Neural cell (in vitro differentiated cells): ENCODE results near the gene TTC23L. TPM values are rescaled to one million over a fixed set of nuclear protein-coding genes. Genes with fewer than 3 reads are reported as not detected.

Experiments used
- H2AFZ ChIP-seq: fragments of 200-600, 300-800 bp; sonication (generic), shearing (Covaris generic); 2 replicates; pipeline ENCODE4 v1.6.0; 2014; ENCODE audit warnings: low read depth, mild to moderate bottlenecking, antibody characterized with exemption, low read length, moderate library complexity
- H3F3A ChIP-seq: fragments of 200-600 bp; shearing (Covaris generic); 2 replicates; pipeline ENCODE4 v1.6.1; 2016; ENCODE audit warnings: mild to moderate bottlenecking, moderate library complexity, mixed read lengths, antibody characterized with exemption, low read length; ENCODE audit not compliant: insufficient read depth, poor library complexity, severe bottlenecking
- H3K27ac ChIP-seq: fragments of 200-600, 300-800 bp; sonication (generic), shearing (Covaris generic); 2 replicates; pipeline ENCODE4 v1.5.1; 2014; ENCODE audit warnings: mild to moderate bottlenecking, low read length, moderate library complexity
- H3K27me3 ChIP-seq: fragments of 300-800, 200-600 bp; sonication (generic), shearing (Covaris generic); 2 replicates; pipeline ENCODE4 v1.6.0; 2014; ENCODE audit warnings: mild to moderate bottlenecking, low read depth, low read length, moderate library complexity; ENCODE audit not compliant: insufficient read depth
- H3K36me3 ChIP-seq: fragments of 300-800, 200-600 bp; sonication (generic), shearing (Covaris generic); 2 replicates; pipeline ENCODE4 v1.5.1; 2014; ENCODE audit warnings: mild to moderate bottlenecking, antibody characterized with exemption, low read length, moderate library complexity; ENCODE audit not compliant: insufficient read depth
- H3K4me2 ChIP-seq: fragments of 300-800, 200-600 bp; sonication (generic), shearing (Covaris generic); 2 replicates; pipeline ENCODE4 v1.6.0; 2014; ENCODE audit warnings: mild to moderate bottlenecking, low read length
- H3K4me3 ChIP-seq: fragments of 300-800, 200-600 bp; sonication (generic), shearing (Covaris generic); 2 replicates; pipeline ENCODE4 v1.5.1; 2014; ENCODE audit warnings: mild to moderate bottlenecking, low read length, moderate library complexity
- H3K79me2 ChIP-seq: fragments of 200-600 bp; shearing (Covaris generic); replicated peaks from 2 replicates; pipeline ENCODE4 v1.6.0; 2014; ENCODE audit warnings: mild to moderate bottlenecking, low read length, moderate library complexity; ENCODE audit not compliant: insufficient read depth
- H3K9ac ChIP-seq: fragments of 300-800, 200-600 bp; sonication (generic), shearing (Covaris generic); 2 replicates; pipeline ENCODE4 v1.6.1; 2016; ENCODE audit warnings: mild to moderate bottlenecking, low read length, mixed read lengths
- H3K9me2 ChIP-seq: fragments of 200-600 bp; shearing (Covaris generic); 2 replicates; pipeline ENCODE4 v1.6.1; 2016; ENCODE audit warnings: mild to moderate bottlenecking, low read length, mixed read lengths; ENCODE audit not compliant: insufficient read depth
- H3K9me3 ChIP-seq: fragments of 200-600, 300-800 bp; sonication (generic), shearing (Covaris generic); 2 replicates; pipeline ENCODE4 v1.6.1; 2016; ENCODE audit warnings: mild to moderate bottlenecking, mixed run types, low read length, moderate library complexity, mixed read lengths
- H4K20me1 ChIP-seq: fragments of 200-600 bp; shearing (Covaris generic); 2 replicates; pipeline ENCODE4 v1.6.1; 2016; ENCODE audit warnings: mild to moderate bottlenecking, mixed run types; ENCODE audit not compliant: insufficient read depth
- EP300 ChIP-seq: fragments of 450-650 bp; conservative IDR thresholded peaks from 2 replicates; pipeline ENCODE4 v1.6.1; 2014; ENCODE audit warnings: antibody characterized with exemption, mild to moderate bottlenecking, moderate library complexity; ENCODE audit not compliant: poor library complexity, severe bottlenecking
- EZH2 ChIP-seq: fragments of 200-600, 300-800 bp; shearing (Covaris generic), sonication (generic); IDR thresholded peaks from 2 replicates; pipeline ENCODE4 v1.6.1; 2014; ENCODE audit warnings: antibody characterized with exemption, low read length, borderline replicate concordance, mild to moderate bottlenecking; ENCODE audit not compliant: insufficient read depth, poor library complexity, severe bottlenecking
- MXI1 ChIP-seq: fragments of 450-650 bp; conservative IDR thresholded peaks from 2 replicates; pipeline ENCODE4 v1.6.1; 2014; ENCODE audit warnings: antibody characterized with exemption, mild to moderate bottlenecking; ENCODE audit not compliant: poor library complexity, severe bottlenecking
- POLR2AphosphoS5 ChIP-seq: IDR thresholded peaks from 2 replicates; pipeline ENCODE4 v1.6.1; 2012
- RAD21 ChIP-seq: fragments of 450-650 bp; conservative IDR thresholded peaks from 2 replicates; pipeline ENCODE4 v1.6.1; 2014; ENCODE audit warnings: antibody characterized with exemption, mild to moderate bottlenecking, moderate library complexity
- SMC3 ChIP-seq: fragments of 450-650 bp; conservative IDR thresholded peaks from 2 replicates; pipeline ENCODE4 v1.6.1; 2014; ENCODE audit warnings: antibody characterized with exemption, mild to moderate bottlenecking, moderate library complexity; ENCODE audit not compliant: poor library complexity
- TAF1 ChIP-seq: IDR thresholded peaks from 2 replicates; pipeline ENCODE4 v1.6.1; 2012; ENCODE audit warnings: low read depth
- polyA plus RNA-seq: library from polyadenylated mRNA; depleted of rRNA; stranded (reverse); fragments of >200 nt; gene quantifications from 2 replicates; pipeline ENCODE4 v1.2.3, GENCODE V29; 2014
- TF ChIP-seq, protein P1 (sequence below): fragments of 450-650 bp; IDR thresholded peaks from 2 replicates; pipeline ENCODE4 v1.5.1; 2014; ENCODE audit warnings: antibody characterized with exemption, mild to moderate bottlenecking, moderate library complexity; ENCODE audit not compliant: poor library complexity, severe bottlenecking
- TF ChIP-seq, protein P2 (sequence below): IDR thresholded peaks from 2 replicates; pipeline ENCODE4 v1.6.1; 2012; ENCODE audit warnings: borderline replicate concordance

The TTC23L gene
- polyA plus RNA-seq, 1 donor from 2014 or later: 8.3 TPM

DNA sequence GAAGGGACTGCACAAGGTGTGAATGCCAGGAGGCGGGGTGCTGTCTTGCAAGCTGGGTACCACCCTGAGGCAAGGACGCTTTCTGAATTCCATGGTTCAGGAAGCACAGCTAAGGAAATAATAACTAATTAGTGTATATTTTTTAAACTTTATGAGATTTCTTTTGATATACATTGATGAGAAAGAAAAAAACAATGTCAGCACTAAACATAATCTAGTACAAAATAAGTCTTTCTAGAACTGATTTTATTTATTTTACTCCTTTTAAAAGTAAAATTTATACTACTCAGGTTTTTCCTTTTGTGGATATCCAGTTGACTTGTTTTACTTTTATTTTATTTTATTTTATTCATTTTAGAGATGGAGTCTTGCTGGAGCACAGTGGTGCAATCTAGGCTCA lies 94.0 kb downstream of the TTC23L start:
- H3K9me2 ChIP-seq: no peaks in the 10 kb centered on the region
- no peak for TF ChIP-seq SMC3
- TF ChIP-seq, protein P1, sequence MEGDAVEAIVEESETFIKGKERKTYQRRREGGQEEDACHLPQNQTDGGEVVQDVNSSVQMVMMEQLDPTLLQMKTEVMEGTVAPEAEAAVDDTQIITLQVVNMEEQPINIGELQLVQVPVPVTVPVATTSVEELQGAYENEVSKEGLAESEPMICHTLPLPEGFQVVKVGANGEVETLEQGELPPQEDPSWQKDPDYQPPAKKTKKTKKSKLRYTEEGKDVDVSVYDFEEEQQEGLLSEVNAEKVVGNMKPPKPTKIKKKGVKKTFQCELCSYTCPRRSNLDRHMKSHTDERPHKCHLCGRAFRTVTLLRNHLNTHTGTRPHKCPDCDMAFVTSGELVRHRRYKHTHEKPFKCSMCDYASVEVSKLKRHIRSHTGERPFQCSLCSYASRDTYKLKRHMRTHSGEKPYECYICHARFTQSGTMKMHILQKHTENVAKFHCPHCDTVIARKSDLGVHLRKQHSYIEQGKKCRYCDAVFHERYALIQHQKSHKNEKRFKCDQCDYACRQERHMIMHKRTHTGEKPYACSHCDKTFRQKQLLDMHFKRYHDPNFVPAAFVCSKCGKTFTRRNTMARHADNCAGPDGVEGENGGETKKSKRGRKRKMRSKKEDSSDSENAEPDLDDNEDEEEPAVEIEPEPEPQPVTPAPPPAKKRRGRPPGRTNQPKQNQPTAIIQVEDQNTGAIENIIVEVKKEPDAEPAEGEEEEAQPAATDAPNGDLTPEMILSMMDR: no peak
- no peak for TF ChIP-seq EZH2
- TF ChIP-seq MXI1: no peak
- no peak for TF ChIP-seq EP300
- TF ChIP-seq, protein P2, sequence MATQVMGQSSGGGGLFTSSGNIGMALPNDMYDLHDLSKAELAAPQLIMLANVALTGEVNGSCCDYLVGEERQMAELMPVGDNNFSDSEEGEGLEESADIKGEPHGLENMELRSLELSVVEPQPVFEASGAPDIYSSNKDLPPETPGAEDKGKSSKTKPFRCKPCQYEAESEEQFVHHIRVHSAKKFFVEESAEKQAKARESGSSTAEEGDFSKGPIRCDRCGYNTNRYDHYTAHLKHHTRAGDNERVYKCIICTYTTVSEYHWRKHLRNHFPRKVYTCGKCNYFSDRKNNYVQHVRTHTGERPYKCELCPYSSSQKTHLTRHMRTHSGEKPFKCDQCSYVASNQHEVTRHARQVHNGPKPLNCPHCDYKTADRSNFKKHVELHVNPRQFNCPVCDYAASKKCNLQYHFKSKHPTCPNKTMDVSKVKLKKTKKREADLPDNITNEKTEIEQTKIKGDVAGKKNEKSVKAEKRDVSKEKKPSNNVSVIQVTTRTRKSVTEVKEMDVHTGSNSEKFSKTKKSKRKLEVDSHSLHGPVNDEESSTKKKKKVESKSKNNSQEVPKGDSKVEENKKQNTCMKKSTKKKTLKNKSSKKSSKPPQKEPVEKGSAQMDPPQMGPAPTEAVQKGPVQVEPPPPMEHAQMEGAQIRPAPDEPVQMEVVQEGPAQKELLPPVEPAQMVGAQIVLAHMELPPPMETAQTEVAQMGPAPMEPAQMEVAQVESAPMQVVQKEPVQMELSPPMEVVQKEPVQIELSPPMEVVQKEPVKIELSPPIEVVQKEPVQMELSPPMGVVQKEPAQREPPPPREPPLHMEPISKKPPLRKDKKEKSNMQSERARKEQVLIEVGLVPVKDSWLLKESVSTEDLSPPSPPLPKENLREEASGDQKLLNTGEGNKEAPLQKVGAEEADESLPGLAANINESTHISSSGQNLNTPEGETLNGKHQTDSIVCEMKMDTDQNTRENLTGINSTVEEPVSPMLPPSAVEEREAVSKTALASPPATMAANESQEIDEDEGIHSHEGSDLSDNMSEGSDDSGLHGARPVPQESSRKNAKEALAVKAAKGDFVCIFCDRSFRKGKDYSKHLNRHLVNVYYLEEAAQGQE: no peak
- TF ChIP-seq TAF1: no peak
- TF ChIP-seq RAD21: no peak
- TF ChIP-seq POLR2AphosphoS5: no peak
- no peak overlapping the region for H3K4me2 ChIP-seq
- H3K79me2 ChIP-seq: peaks cover 29% of the 10 kb centered on the region
- no peak overlapping the region for H3K27ac ChIP-seq
- H3K4me3 ChIP-seq: no peak overlapping the region
- H3F3A ChIP-seq: peaks cover 5% of the 10 kb centered on the region
- H3K9me3 ChIP-seq: no peaks in the 10 kb centered on the region
- no peak overlapping the region for H3K9ac ChIP-seq
- H3K27me3 ChIP-seq: no peaks in the 10 kb centered on the region
- peaks cover 5% of the 10 kb centered on the region for H3K36me3 ChIP-seq
- H4K20me1 ChIP-seq: no peaks in the 10 kb centered on the region
- H2AFZ ChIP-seq: no peak overlapping the region

DNA sequence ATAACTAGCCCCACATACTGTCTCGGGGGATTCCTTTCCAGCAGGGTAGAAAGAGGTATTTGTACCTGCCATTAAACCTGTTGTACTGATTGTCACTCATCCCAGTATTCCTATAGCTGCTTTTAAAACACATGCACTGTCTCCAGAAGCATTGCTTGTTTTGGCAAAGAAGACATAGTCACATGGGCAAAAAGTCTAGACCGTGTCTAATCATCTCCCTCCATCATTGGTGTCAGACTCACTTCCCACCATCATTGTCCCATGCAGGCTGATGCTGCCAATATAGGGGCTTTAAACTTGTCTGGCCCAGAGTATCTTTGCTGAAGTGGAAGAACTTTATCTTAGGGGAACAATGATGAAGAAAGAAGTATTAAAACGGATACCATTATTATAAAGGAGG lies 103.0 kb downstream of the TTC23L start:
- H3K27me3 ChIP-seq: no peaks in the 10 kb centered on the region
- H3K9me2 ChIP-seq: no peaks in the 10 kb centered on the region
- no peaks in the 10 kb centered on the region for H4K20me1 ChIP-seq
- TF ChIP-seq MXI1 (no peak), RAD21 (no peak), TAF1 (no peak), EZH2 (no peak), POLR2AphosphoS5 (no peak), SMC3 (no peak), EP300 (no peak)
- TF ChIP-seq, protein P1: no peak
- TF ChIP-seq, protein P2: no peak
- H3K9ac ChIP-seq: no peak overlapping the region
- H2AFZ ChIP-seq: no peak overlapping the region
- H3K4me2 ChIP-seq: no peak overlapping the region
- no peaks in the 10 kb centered on the region for H3K79me2 ChIP-seq
- no peaks in the 10 kb centered on the region for H3F3A ChIP-seq
- no peaks in the 10 kb centered on the region for H3K36me3 ChIP-seq
- no peaks in the 10 kb centered on the region for H3K9me3 ChIP-seq
- no peak overlapping the region for H3K4me3 ChIP-seq
- no peak overlapping the region for H3K27ac ChIP-seq
